Transverse colon (tissue), 3 donors: ENCODE data around the gene LAMA4.

Experiments used
- EP300 ChIP-seq: sonication (generic); formaldehyde crosslinking; IDR thresholded peaks from one replicate; pipeline ENCODE4 v1.6.1; 2017; ENCODE audit warnings: antibody characterized with exemption, low read depth
- POLR2A ChIP-seq: fragments of 450-650 bp; IDR thresholded peaks from one replicate; pipeline ENCODE4 v1.6.1; 2016; ENCODE audit warnings: antibody characterized with exemption, mild to moderate bottlenecking, moderate library complexity
- TF ChIP-seq, protein P1 (sequence below), 5 experiments: fragments of 200-600 bp in 3 of 5; fragments of 450-650 bp in 2 of 5; sonication (generic) in 3 of 5; IDR thresholded peaks; 1 replicate in 2 of 5; 2 replicates in 3 of 5; pipeline ENCODE4 v1.5.1; 2016 to 2017; ENCODE audit warnings: antibody characterized with exemption in 5 of 5, inconsistent platforms in 3 of 5, mild to moderate bottlenecking in 2 of 5, moderate library complexity in 1 of 5

DNA sequence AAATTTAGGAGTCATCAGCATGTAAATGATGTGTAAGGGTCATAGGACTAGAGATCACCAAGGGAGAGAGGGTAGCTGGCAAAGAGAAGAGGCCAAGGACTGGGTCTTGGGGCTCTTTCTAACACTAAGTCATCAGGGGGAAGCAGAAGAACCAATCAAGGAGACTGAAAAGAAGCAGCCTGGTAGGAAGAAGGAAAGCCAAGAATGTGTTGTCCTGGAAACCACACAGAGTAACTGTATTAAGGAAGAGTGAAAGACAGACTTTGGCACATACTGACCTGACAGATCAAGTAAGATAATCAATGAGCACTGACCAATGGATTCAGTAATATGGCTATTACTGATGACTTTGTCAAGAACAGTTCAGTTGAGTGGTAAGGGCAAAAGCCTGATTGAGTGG is 42.3 kb upstream of the LAMA4 start:
- TF ChIP-seq, protein P1, sequence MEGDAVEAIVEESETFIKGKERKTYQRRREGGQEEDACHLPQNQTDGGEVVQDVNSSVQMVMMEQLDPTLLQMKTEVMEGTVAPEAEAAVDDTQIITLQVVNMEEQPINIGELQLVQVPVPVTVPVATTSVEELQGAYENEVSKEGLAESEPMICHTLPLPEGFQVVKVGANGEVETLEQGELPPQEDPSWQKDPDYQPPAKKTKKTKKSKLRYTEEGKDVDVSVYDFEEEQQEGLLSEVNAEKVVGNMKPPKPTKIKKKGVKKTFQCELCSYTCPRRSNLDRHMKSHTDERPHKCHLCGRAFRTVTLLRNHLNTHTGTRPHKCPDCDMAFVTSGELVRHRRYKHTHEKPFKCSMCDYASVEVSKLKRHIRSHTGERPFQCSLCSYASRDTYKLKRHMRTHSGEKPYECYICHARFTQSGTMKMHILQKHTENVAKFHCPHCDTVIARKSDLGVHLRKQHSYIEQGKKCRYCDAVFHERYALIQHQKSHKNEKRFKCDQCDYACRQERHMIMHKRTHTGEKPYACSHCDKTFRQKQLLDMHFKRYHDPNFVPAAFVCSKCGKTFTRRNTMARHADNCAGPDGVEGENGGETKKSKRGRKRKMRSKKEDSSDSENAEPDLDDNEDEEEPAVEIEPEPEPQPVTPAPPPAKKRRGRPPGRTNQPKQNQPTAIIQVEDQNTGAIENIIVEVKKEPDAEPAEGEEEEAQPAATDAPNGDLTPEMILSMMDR (IDR thresholded peaks at IDR 0.05) = no peak
- TF ChIP-seq POLR2A = no peak
- no peak for TF ChIP-seq EP300
